Measurements from ENCODE around the gene BARX1.

Gene BARX1

GRCh38 chr9:93916358-93916757 is 38.8 kb downstream of the BARX1 start:
- no peak for FAIRE-seq

- no peak for FAIRE-seq
Observed at GRCh38 chr9:93911801-93912554, 43.2 kb downstream of the BARX1 start.

- FAIRE-seq, result no peak
Observed at GRCh38 chr9:93911136-93911745, 43.9 kb downstream of the BARX1 start.

- FAIRE-seq, result no peak
Observed at GRCh38 chr9:93910598-93910997, 44.6 kb downstream of the BARX1 start.

GRCh38 chr9:93910196-93910595 is 45.0 kb downstream of the BARX1 start:
- no peak for FAIRE-seq

GRCh38 chr9:93909242-93909616 is 45.9 kb downstream of the BARX1 start:
- FAIRE-seq, result no peak

GRCh38 chr9:93908591-93909241 is 46.4 kb downstream of the BARX1 start:
- FAIRE-seq, result no peak

- FAIRE-seq, result no peak
Observed at GRCh38 chr9:93907551-93908199, 47.5 kb downstream of the BARX1 start.

- FAIRE-seq, result no peak
Observed at GRCh38 chr9:93906195-93906880, 48.8 kb downstream of the BARX1 start.

GRCh38 chr9:93905473-93906133 is 49.6 kb downstream of the BARX1 start:
- no peak for FAIRE-seq

GRCh38 chr9:93904649-93905472 is 50.3 kb downstream of the BARX1 start:
- no peak for FAIRE-seq

GRCh38 chr9:93903886-93904648 is 51.1 kb downstream of the BARX1 start:
- no peak for FAIRE-seq

- FAIRE-seq, result no peak
Observed at GRCh38 chr9:93902780-93903655, 52.1 kb downstream of the BARX1 start.

- FAIRE-seq, result no peak
Observed at GRCh38 chr9:93902051-93902779, 52.9 kb downstream of the BARX1 start.

Measured in colon (tissue), 2 donors.